Eye (tissue), 1 donor: Measurements from ENCODE around the gene FANCD2.
"Not testable (repeated sequence)": the region's sequence is repeated elsewhere in the genome, so short reads cannot be mapped to it uniquely, and the experiment has no call there.

Source experiments
- DNase-seq: peaks from one replicate; pipeline ENCODE4 v3.0.0-alpha.2; 2015

Gene FANCD2

GRCh38 chr3:10026084-10026890 lies at the start of gene FANCD2:
Gene FANCD2 (plus strand): TSS chr3:10026437. CDS start chr3:10028658, 2,221 bp downstream.
- peak; percentile 96 for DNase-seq

DNA sequence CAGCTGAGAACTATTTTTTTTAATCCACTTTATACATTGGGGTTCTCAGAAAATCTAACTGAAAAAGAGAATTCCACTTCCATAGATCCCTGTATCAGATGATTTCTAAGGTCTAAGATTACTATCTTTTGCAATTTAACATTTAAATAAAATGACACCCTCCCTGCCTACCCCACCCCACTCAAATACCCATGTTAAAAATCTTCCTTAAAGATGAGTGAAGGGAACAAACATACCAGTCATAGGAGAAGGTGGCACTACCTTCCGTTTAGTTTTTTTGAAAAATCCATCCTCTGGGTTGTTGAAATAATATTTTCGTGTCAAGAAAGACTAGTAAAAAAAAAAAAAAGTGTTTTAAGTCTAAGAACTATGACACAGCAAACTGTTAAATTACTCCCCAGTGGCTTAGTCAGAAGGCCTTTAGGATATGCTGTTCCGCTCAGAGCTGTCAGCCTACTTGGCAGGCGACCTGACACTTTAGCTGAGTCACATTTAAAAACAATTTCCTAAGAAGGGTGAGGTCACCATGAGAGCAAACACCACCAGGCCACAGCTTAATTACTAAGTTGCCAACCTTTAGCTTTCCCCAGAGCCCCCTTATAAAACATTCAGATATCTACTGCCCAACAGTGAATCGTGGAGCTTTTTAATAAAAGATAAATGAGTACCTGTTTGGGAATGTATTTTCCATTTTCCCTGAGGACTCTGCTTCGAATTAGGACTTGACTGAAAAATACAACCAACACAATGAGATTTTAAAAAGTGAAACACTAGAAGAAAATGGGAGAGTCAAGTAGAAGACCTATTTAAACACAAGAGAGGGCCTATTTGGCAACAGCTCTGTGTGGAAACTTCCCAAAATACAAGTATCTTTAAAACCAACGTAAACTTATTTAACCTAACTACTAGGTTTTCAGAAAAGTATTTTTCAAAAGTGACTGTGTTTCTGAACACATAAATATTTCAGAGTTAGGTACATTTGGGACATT lies 49.2 kb upstream of the FANCD2 start:
- no peak for DNase-seq

DNA sequence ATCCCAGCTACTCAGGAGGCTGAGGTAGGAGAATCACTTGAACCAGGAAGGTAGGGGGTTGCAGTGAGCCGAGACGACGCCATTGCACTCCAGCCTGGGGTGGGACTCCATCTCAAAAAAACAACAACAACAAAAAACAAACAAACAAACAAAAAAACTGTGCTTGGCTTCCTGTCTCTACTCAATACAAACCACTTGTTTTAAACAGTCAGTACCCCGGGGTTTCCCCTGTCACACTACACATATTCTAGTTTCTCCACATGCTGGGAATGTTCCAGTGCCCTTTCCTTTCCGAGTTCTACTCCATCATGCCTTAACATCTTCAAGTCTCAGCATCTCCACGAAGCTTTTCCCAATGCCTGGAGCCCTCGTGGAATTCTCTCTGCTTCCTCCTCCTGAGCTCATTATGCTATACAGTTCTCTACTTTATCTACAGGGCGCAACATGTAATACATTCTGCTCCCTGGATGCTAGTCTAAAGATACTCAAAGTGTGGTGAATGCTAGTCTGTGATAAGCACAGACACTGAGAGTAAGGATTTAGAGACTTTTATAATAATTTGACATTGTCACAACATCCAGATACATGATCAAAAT lies 47.4 kb upstream of the FANCD2 start:
- no peak for DNase-seq

DNA sequence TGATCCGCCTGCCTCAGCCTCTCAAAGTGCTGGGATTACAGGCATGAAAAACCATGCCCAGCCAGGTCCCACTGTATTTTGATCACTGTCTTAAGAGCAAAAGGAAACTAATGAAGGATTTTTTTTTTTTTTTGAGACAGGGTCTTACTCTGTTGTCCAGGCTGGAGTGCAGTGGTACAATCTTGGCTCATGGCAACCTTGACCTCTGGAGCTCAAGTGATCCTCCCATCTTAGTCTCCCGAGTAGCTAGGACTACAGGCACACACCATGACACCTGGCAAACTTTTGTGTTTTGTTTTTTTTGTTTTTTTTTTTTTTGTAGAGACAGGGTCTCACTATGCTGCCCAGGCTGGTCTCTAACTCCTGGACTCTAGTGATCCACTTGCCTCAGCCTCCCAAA lies 46.0 kb upstream of the FANCD2 start:
- no peak for DNase-seq

DNA sequence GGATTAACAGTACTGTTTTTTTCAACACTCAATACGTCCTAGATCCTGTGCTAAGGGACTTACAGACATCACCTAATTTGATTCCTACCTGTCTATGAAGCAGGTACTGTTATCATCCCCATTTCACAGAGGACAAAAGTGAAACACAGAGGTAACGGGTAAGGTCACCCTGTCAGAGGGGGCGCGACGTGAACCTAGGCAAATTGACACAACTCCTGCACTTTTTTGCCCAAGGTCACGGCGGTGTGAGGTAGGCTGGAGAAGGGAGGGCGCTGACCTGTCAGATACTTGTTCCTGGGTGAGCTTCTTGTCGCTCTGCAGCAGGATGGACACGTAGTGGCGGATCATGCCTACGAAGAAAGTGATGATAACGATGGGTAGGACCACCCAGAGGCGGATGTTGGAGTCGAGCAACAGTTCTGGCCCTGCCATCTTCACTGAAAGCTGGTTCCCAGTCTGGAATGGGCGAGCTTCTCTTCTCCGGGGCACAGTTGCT lies 40.0 kb upstream of the FANCD2 start:
- no peak for DNase-seq

DNA sequence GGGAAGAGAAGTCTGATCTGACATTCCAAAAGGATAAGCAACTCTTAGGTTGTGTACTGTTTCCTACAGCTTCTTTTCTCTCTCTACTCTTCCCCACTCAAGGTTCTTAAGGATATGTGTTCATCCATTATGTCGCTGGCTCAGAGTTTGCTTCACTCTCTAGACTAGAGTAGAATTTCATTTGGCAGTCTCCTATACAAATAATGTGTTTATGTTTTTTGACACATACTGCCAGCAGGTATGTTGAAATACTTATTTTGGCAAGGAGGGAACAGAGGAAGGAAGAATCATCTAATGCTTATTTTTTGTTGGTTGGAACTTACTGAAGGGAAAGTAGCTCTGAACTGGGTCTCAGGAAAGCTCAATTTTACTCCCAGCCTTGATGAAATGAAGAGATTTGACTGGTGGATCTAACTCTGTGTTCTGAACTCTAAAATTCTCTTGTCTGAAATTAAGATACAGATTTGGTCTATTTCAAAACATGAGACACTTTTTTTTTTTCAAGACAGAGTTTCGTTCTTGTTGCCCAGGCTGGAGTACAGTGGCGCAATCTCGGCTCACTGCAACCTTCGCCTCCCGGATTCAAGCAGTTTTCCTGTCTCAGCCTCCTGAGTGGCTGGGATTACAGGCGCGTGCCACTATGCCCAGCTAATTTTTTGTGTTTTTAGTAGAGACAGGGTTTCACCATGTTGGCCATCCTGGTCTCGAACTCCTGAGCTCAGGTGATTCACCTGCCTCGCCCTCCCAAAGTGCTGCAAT lies 32.0 kb upstream of the FANCD2 start:
- DNase-seq = no peak

DNA sequence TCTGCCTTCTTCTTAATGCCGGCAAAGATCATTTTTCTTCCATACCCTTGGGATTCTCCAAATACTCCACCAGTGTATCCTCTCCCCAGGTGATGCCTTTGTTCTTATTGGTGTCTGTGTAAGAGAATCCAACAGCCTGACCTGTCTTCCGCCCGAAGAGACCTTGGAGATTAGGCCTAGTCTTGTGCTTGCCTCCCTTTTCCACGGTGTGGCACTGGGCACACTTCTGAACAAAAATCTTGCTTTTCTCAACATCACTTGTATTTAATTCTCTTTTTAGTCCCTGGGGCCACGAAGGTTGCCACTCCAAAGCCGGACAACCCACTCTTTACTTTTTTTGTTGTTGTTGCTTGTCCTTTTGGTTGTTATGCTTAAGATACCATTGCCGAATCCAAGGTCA lies 25.6 kb upstream of the FANCD2 start:
- DNase-seq = no peak

DNA sequence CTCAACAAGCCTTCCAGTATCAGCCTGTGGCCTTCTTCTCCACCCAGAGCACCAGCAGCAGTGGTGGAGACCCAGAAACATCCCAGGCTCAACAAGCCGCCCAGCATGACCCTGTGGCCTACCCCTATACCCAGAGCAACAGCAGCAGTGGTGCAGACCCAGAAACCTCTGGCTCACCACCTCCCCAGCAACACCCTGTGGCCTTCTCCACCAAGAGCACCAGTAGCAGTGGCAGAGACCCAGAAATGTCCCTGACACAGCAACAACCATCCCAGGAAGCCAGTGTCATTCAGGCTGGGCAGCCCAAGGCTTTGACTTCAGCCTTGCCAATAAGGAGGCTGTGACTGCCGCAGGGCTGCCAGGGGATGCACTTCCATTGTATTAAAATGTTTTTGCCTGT lies 23.3 kb upstream of the FANCD2 start:
- no peak for DNase-seq

GRCh38 chr3:10004506-10004905 lies 21.7 kb upstream of the FANCD2 start:
- no peak for DNase-seq

- DNase-seq = no peak
These were observed 21.2 kb upstream of the FANCD2 start for GRCh38 chr3:10004960-10005564.

DNA sequence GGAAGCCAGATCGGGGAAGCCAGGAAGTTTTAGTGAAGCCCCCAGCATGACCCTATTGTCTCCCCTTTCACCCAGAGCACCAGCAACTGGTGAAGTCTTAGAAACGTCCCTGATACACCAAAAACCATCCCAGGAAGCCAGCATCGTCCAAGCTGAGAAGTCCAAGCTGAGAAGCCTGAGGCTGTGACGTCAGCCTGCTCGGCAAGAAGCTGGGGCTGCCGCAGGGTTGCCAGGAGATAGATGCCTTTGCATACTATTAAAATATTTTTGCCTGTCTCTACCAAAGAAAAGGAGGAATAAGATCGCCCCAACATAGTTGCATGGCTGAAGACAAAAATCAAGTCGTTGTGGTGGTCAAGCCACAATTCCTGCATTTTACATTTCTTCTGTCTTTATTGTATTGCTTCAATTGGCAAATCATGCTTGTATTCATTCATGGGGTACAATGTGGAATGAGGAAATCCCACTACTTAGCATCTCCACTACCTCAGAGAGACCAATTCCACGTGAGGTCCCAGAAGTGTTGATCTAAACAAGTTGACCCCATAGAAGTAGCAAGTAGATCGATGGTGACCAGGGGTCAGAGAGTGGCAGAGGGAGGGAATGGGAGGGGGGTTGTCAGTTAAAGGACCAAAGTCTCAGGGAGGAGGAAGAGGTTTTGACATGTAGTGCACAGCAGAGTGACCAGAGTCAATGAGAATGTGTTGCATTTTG lies 20.0 kb upstream of the FANCD2 start:
- no peak for DNase-seq

GRCh38 chr3:10006762-10007090 lies 19.5 kb upstream of the FANCD2 start:
- DNase-seq = no peak

DNA sequence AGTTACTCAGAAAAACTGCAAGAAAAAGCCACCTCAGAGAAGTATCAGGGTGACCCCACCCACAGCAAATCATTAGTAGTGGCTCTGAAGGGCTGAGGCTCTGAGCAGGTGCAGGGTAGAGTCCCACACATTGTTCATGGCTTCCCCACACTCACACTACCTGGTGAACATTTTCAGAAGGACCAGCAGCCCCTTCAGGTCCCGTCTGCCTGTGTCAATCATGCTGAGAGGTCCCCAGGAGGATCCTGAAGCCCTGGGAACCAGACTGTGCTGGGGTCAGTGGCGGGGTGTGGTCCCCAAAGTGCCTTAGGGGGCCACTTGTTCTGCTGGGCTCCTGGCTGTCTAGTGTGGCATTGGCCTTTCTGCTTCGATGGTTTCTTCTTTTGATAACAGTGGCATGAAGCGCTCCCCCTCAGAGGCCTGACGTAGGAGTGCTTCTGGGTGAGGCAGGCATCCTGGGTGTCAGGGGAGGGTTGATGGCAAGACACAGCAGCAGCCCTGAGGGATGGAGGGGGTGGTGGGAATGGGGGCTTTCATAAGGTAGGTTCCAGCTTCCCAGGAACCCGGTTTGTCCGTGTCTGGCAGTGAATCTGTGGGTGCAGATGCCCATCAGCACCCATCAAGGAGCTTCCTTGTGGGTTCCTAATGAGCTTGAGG lies 19.0 kb upstream of the FANCD2 start:
- DNase-seq = no peak

DNA sequence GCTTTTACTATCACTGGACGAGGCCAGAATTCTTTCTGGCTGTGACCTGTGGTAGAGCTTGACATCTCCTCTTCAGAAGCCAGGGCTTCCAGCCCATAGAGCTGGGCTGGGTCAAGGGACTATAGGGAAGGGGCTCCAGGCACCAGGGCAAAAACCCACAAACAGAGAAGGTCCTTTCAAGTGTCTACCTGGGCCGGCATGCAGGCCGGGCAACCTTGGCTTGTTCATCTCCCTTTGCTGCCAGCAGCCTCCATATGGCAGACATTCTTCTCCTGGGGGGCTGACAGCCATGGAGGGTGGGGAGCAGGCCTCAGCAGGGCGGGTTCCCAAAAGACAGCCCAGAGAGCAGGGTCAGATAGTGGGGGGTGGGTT lies 18.0 kb upstream of the FANCD2 start:
- not testable (repeated sequence) for DNase-seq

GRCh38 chr3:10008588-10009344 lies 17.5 kb upstream of the FANCD2 start:
- DNase-seq = peak; percentile 92

DNA sequence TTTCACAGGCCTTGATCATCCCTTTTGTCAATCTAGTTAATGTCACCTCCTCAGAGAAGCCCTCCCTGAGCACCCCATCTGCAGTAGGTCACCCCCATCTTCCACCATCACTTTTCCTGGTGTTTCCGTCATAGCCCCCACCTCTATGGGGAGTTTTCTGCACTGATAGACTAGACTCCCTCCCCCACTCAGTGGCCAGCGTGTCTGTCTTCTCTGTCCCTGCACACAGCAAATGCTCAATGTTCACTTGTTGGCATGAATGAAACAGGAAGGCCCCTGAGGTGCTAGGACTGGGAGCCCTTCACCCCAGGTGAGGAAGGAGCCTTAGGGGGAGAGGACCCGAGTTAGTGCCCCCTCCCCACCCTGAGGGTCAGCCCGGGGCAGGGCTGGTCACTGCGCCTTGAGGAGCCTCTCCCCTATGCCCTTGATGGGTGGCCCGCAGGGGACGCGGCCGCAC lies 15.8 kb upstream of the FANCD2 start:
- no peak for DNase-seq

DNA sequence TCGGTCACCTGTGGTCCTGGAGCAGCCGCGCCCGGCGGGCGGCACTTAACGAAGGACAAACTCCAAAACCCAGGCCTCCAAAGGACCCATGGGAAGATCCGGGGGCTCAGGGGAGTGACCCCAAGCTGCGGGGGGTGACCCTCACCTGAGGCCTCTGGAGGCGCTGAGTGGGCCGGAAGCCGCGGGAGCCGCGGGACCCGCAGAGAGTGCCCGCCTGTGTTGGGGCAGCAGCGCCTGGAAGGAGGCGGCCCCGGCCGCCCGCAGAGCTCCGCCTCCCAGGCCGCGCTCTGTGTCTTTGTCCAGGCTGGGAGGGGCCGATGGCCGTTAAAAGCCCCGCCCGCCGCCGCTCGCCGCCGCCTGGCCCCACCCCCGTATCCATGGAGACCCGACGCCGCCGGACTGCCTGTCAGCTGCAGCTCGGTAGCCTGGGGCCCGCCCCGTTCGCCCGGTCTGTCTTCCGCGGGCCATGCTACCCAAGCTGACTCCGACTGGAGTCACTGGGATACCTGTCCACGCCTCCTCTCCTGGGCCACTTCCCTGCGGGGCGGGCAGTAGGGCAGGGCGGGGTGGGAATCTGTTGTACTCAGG lies 15.3 kb upstream of the FANCD2 start:
- peak; percentile 95 for DNase-seq

- no peak for DNase-seq
These were observed 14.6 kb upstream of the FANCD2 start for GRCh38 chr3:10011631-10012030.

GRCh38 chr3:10012106-10012505 lies 14.1 kb upstream of the FANCD2 start:
- no peak for DNase-seq

DNA sequence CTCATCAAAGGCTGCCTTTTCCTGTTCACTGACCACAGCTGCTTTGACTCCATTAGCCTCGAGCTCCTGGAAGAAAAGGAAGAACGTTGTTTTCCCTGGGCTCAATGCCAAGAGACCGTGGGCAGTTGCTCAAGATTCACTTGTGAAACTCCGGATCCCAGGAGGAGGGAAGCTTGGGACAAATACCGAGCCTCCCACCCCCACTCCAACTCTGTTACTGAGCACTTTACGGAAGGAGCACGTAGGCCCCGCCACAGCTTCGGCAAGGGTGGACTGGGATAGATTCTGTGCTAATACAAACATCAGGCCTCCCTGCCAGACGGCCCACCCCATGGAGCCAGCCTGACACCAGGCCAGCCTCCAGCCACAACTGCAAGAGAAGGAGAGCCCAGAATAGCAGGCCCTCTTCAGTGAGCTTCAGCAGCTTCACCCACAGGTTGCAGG lies 10.8 kb upstream of the FANCD2 start:
- peak; percentile 58 for DNase-seq
